Upper lobe of left lung (tissue), 6 donors: Measurements from ENCODE around the gene GRK1. TPM values are rescaled to one million over a fixed set of nuclear protein-coding genes. Genes with fewer than 3 reads are reported as not detected.

Experiments used
- ATAC-seq, 2 donors: fragments of 200-7000 bp; cut with Tn5 transposase; one replicate each; pipeline ENCODE4 v1.9.1; 2022; ENCODE audit warnings: mild to moderate bottlenecking in 2 of 2, moderate library complexity in 2 of 2; ENCODE audit not compliant: low FRiP score in 2 of 2
- DNase-seq, 2 donors: peaks; one replicate each; pipeline ENCODE4 v3.0.0-alpha.2; 2019 to 2020
- H3K27ac ChIP-seq, 4 donors: fragments of 200-600 bp; sonication (generic); one replicate each; pipeline ENCODE4 v1.5.1; 2016 to 2019
- H3K27me3 ChIP-seq, 4 donors: fragments of 200-600 bp; sonication (generic); one replicate each; pipeline ENCODE4 v1.5.1; 2017 to 2019
- H3K36me3 ChIP-seq, 4 donors: fragments of 200-600 bp; sonication (generic); one replicate each; pipeline ENCODE4 v1.5.1; 2016 to 2019
- H3K4me1 ChIP-seq, 4 donors: fragments of 200-600 bp; sonication (generic); one replicate each; pipeline ENCODE4 v1.5.1; 2018 to 2019
- H3K4me3 ChIP-seq, 4 donors: fragments of 200-600 bp; sonication (generic); one replicate each; pipeline ENCODE4 v1.5.1; 2017 to 2019; ENCODE audit warnings: mild to moderate bottlenecking in 2 of 4, moderate library complexity in 1 of 4
- H3K9me3 ChIP-seq, 4 donors: fragments of 200-600 bp; sonication (generic); one replicate each; pipeline ENCODE4 v1.5.1; 2018 to 2019
- CTCF ChIP-seq, 6 experiments: fragments of 450-650 bp in 4 of 6; fragments of 200-600 bp in 2 of 6; sonication (generic) in 2 of 6; IDR thresholded peaks; one replicate each; pipeline ENCODE4 v1.5.1; 2016 to 2019; ENCODE audit warnings: antibody characterized with exemption in 6 of 6
- EP300 ChIP-seq, 4 donors: sonication (generic); formaldehyde crosslinking; IDR thresholded peaks; one replicate each; pipeline ENCODE4 v1.5.1; 2017; ENCODE audit warnings: antibody characterized with exemption in 4 of 4, control low read depth in 2 of 4
- POLR2A ChIP-seq, 4 donors: fragments of 450-650 bp; IDR thresholded peaks; one replicate each; pipeline ENCODE4 v1.5.1; 2016 to 2017; ENCODE audit warnings: antibody characterized with exemption in 4 of 4, mild to moderate bottlenecking in 2 of 4
- POLR2AphosphoS5 ChIP-seq, 2 donors: sonication (generic); formaldehyde crosslinking; IDR thresholded peaks; one replicate each; pipeline ENCODE4 v1.5.1; 2017; ENCODE audit warnings: antibody characterized with exemption in 2 of 2
- WGBS, 2 donors: methylation state at CpG; one replicate each; pipeline ENCODE4 v1.1.5; 2017 to 2018; 5-methylcytosine and 5-hydroxymethylcytosine counted together
- total RNA-seq, 6 donors: library from RNA; depleted of rRNA in 4 of 6; stranded (reverse); fragments of >200 nt in 4 of 6; gene quantifications; one replicate each; pipeline versions ENCODE4 v1.1.0 to v1.2.1, GENCODE V29; 2016 to 2021
- donor health status: DM: no; HTN: no; CAD: no; lungs with moderate emphysema.
- donor health status: DM: no; HTN: yes; CAD: no; lungs with severe emphysema.

The GRK1 gene
- total RNA-seq, 6 donors from 2014 or later = 0.15 to 5.2 TPM; not detected in 4

DNA sequence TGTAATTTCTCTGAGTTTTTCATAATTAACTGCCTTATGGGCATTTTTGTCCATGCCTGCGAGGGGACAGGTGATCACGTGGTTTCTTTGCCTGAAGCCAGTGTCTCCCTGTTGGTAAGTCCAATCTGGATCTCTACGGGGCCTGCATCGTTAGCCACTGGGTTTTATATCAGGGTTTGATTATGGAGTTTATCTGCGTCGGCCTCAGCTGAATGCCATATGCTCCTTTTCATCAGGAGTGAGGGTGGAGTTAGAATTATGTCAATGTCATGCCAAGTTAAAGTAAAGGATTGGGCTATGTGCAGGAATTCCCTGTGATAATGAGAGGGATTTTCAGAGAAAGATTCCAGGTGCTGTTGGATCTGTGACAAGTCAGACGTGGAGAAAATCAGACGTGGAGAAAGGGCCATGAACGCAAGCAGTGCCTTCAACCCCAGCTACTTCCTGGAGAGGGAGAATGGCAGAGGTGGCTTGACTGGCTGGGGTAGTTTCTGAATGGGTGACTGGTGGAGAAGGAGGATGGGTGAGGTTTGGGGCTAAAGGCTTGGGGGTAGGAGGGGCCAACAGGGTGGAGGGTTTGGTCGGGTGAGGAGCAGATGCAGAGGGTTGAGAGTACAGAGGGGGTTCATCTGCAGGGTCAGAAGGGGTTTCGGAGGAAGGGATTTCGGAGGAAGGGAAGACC lies 116.3 kb downstream of the GRK1 start:
- H3K27me3 ChIP-seq = no peaks in the 10 kb centered on the region
- no peaks in the 10 kb centered on the region for H3K4me1 ChIP-seq
- no peak for TF ChIP-seq POLR2AphosphoS5 (IDR thresholded peaks at IDR 0.05)
- H3K4me3 ChIP-seq = no peak overlapping the region
- no peaks in the 10 kb centered on the region for H3K9me3 ChIP-seq
- DNase-seq (no peak), ATAC-seq (no peak)
- peaks cover 0 to 3% (median 0%) of the 10 kb centered on the region in 4 donors for H3K36me3 ChIP-seq
- WGBS, 2 donors = 86 to 87% methylated on average over 12 of the region's 12 CpGs
- H3K27ac ChIP-seq = no peak overlapping the region

- H3K27me3 ChIP-seq = no peaks in the 10 kb centered on the region
- TF ChIP-seq EP300 (IDR thresholded peaks at IDR 0.05) (no peak), CTCF (IDR thresholded peaks at IDR 0.05) (no peak), POLR2A (IDR thresholded peaks at IDR 0.05) (no peak), POLR2AphosphoS5 (IDR thresholded peaks at IDR 0.05) (no peak)
- H3K36me3 ChIP-seq = peaks cover 0 to 3% (median 0%) of the 10 kb centered on the region in 4 donors
- H3K9me3 ChIP-seq = no peaks in the 10 kb centered on the region
- no peak for DNase-seq
- no peak overlapping the region for H3K27ac ChIP-seq
- ATAC-seq = no peak
- no peak overlapping the region for H3K4me3 ChIP-seq
- no peaks in the 10 kb centered on the region for H3K4me1 ChIP-seq
- 78 to 79% methylated on average over 10 of the region's 10 CpGs for WGBS, 2 donors
Observed at GRCh38 chr13:113783966-113784644, 117.1 kb downstream of the GRK1 start.

DNA sequence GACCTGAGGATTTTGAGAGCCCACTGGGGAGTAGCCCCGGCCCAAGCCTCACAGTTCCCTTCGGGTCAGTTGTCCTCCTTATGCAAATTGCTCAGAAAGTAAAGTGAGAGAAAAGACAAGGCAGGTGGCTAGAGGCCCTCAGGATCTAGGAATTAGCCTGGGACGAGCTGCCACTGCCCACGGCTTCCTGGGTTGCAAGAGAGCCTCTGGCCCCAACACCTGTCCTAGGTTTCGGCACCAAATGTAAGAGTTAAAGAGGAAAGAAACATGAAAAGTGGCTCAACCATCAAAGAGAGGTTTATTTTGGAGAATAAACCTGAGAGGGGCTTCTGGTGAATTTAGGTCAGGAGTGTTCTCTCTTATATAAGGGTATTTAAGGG lies 117.6 kb downstream of the GRK1 start:
- peaks cover 0 to 3% (median 0%) of the 10 kb centered on the region in 4 donors for H3K36me3 ChIP-seq
- H3K4me1 ChIP-seq = no peaks in the 10 kb centered on the region
- no peak overlapping the region for H3K27ac ChIP-seq
- H3K27me3 ChIP-seq = no peaks in the 10 kb centered on the region
- no peak overlapping the region for H3K4me3 ChIP-seq
- H3K9me3 ChIP-seq = no peaks in the 10 kb centered on the region
- DNase-seq = no peak
- no peak for TF ChIP-seq POLR2AphosphoS5 (IDR thresholded peaks at IDR 0.05)
- TF ChIP-seq EP300 (IDR thresholded peaks at IDR 0.05) = no peak
- TF ChIP-seq POLR2A (IDR thresholded peaks at IDR 0.05) = no peak
- no peak for TF ChIP-seq CTCF (IDR thresholded peaks at IDR 0.05)
- no peak for ATAC-seq
- 82 to 85% methylated on average over 4 to 5 of the region's 5 CpGs for WGBS, 2 donors

- TF ChIP-seq POLR2AphosphoS5 (IDR thresholded peaks at IDR 0.05) (no peak), CTCF (IDR thresholded peaks at IDR 0.05) (no peak), POLR2A (IDR thresholded peaks at IDR 0.05) (no peak), EP300 (IDR thresholded peaks at IDR 0.05) (no peak)
- Histone ChIP-seq H3K4me1 (no peaks in the 10 kb centered on the region), H3K27ac (no peak overlapping the region), H3K4me3 (no peak overlapping the region), H3K36me3 (peaks cover 0 to 3% (median 0%) of the 10 kb centered on the region in 4 donors), H3K9me3 (no peaks in the 10 kb centered on the region), H3K27me3 (no peaks in the 10 kb centered on the region)
- DNase-seq (no peak), ATAC-seq (no peak)
- WGBS, 2 donors = 82 to 84% methylated on average over 15 to 19 of the region's 19 CpGs
Observed at GRCh38 chr13:113785051-113786010, 118.3 kb downstream of the GRK1 start.
